ENCODE results near the gene CFAP46.
"Not testable (repeated sequence)": the region's sequence is repeated elsewhere in the genome, so short reads cannot be mapped to it uniquely, and the experiment has no call there.

CFAP46 gene

GRCh38 chr10:132899054-132899750 lies 43.2 kb downstream of the CFAP46 start:
- no peak for DNase-seq (ENCODE audit: low spot score)

GRCh38 chr10:132898391-132899053 lies 43.8 kb downstream of the CFAP46 start:
- DNase-seq (ENCODE audit: low spot score) = no peak

GRCh38 chr10:132897516-132898381 lies 44.6 kb downstream of the CFAP46 start:
- no peak for DNase-seq (ENCODE audit: low spot score)

- DNase-seq (ENCODE audit: low spot score) = not testable (repeated sequence)
Measured at GRCh38 chr10:132893786-132894185, 48.6 kb downstream of the CFAP46 start.

- DNase-seq (ENCODE audit: low spot score) = no peak
Measured at GRCh38 chr10:132893090-132893489, 49.3 kb downstream of the CFAP46 start.

- no peak for DNase-seq (ENCODE audit: low spot score)
Measured at GRCh38 chr10:132892004-132892403, 50.4 kb downstream of the CFAP46 start.

- no peak for DNase-seq (ENCODE audit: low spot score)
Measured at GRCh38 chr10:132891368-132891767, 51.0 kb downstream of the CFAP46 start.

- no peak for DNase-seq (ENCODE audit: low spot score)
Measured at GRCh38 chr10:132890301-132890700, 52.1 kb downstream of the CFAP46 start.

- DNase-seq (ENCODE audit: low spot score) = no peak
Measured at GRCh38 chr10:132889556-132889955, 52.8 kb downstream of the CFAP46 start.

- DNase-seq (ENCODE audit: low spot score) = no peak
Measured at GRCh38 chr10:132888898-132889490, 53.4 kb downstream of the CFAP46 start.

GRCh38 chr10:132888446-132888845 lies 53.9 kb downstream of the CFAP46 start:
- DNase-seq (ENCODE audit: low spot score) = not testable (repeated sequence)

GRCh38 chr10:132886211-132887099 lies 55.9 kb downstream of the CFAP46 start:
- no peak for DNase-seq (ENCODE audit: low spot score)

- no peak for DNase-seq (ENCODE audit: low spot score)
Measured at GRCh38 chr10:132885451-132886210, 56.7 kb downstream of the CFAP46 start.

- no peak for DNase-seq (ENCODE audit: low spot score)
Measured at GRCh38 chr10:132884691-132885271, 57.6 kb downstream of the CFAP46 start.

- DNase-seq (ENCODE audit: low spot score) = no peak
Measured at GRCh38 chr10:132884041-132884440, 58.3 kb downstream of the CFAP46 start.

GRCh38 chr10:132883391-132883881 lies 58.9 kb downstream of the CFAP46 start:
- DNase-seq (ENCODE audit: low spot score) = no peak

GRCh38 chr10:132882069-132882951 lies 60.1 kb downstream of the CFAP46 start:
- no peak for DNase-seq (ENCODE audit: low spot score)

- DNase-seq (ENCODE audit: low spot score) = no peak
Measured at GRCh38 chr10:132881186-132881920, 61.0 kb downstream of the CFAP46 start.

Data from hematopoietic multipotent progenitor cell treated with erythropoietin and hydrocortisone succinate and interleukin-3 and kit ligand, for 15 days (in vitro differentiated cells).